ENCODE data around the gene IP6K3.

The IP6K3 gene, protein sequence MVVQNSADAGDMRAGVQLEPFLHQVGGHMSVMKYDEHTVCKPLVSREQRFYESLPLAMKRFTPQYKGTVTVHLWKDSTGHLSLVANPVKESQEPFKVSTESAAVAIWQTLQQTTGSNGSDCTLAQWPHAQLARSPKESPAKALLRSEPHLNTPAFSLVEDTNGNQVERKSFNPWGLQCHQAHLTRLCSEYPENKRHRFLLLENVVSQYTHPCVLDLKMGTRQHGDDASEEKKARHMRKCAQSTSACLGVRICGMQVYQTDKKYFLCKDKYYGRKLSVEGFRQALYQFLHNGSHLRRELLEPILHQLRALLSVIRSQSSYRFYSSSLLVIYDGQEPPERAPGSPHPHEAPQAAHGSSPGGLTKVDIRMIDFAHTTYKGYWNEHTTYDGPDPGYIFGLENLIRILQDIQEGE

DNA sequence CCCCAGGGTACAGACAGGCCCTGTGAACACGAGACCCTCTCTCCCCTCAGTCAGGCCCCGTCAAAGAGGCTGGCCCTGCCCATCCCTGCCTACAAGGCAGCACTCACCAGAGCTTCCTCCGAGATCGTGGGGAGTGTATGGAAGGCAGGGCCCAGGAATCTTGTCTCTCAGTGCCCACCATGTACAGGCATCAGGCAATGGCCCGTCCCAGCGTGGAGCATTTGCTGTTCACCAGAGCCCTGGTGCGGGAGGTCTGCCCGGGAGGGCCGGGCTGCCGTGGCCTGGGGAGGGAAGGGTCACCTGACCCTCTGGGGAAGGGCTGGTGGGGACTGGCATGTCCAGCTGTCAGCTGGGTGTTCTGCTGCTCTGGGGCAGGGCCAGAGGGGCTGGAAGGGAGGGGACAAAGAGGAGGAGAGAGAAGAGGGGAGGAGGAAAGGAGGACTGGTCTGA, at the start of gene IP6K3:
Gene IP6K3, minus strand, starts transcription at position 255 of the 450 bp plus-strand sequence. CDS start 11,429 bp downstream, outside the sequence.
- no peak within 1 kb of the TSS for H3K4me3 ChIP-seq (ENCODE audit: low read depth, low read length)

DNA sequence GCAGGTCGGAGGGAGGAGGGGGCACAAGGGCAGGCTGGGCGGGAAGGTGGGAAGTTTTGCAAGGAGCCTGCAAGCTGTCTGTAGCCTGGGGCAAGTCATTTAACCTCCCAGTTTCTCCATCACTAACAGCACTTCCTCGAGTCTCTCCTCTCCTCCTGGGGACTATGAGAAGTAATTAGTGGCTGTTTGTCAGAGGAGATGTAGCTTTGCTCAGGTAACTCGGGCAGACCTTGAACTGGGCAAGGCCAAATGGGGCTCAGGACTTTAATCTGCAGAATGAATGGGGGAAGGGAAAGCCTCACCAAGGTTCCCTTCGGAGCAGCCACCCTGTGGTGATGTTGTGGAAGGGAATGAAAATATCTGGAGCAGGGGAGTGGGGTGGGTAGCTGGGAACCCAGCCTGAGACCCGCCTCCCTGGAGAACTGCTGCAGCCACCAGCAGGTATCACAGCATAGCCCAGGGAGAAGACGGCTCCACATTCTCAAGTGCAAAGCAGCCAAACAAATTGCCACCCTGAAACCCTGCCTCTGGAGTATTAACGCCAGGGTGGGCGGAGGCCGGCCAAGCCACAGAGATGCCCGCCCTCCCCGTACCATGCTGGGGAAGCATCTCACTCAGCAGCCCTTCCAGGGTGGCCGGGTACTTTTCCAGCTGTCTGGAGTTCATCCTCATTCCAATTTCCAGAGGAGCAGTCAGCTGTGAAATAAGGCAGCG, 48.4 kb upstream of the IP6K3 start:
- TF ChIP-seq, protein P1, sequence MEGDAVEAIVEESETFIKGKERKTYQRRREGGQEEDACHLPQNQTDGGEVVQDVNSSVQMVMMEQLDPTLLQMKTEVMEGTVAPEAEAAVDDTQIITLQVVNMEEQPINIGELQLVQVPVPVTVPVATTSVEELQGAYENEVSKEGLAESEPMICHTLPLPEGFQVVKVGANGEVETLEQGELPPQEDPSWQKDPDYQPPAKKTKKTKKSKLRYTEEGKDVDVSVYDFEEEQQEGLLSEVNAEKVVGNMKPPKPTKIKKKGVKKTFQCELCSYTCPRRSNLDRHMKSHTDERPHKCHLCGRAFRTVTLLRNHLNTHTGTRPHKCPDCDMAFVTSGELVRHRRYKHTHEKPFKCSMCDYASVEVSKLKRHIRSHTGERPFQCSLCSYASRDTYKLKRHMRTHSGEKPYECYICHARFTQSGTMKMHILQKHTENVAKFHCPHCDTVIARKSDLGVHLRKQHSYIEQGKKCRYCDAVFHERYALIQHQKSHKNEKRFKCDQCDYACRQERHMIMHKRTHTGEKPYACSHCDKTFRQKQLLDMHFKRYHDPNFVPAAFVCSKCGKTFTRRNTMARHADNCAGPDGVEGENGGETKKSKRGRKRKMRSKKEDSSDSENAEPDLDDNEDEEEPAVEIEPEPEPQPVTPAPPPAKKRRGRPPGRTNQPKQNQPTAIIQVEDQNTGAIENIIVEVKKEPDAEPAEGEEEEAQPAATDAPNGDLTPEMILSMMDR (IDR thresholded peaks at IDR 0.05; ENCODE audit: borderline replicate concordance, insufficient read depth, low read depth, low read length): no peak

More for the DNA sequence above, at the start of gene IP6K3:
- TF ChIP-seq, protein P1 (IDR thresholded peaks at IDR 0.05; ENCODE audit: borderline replicate concordance, insufficient read depth, low read depth, low read length): no peak

DNA sequence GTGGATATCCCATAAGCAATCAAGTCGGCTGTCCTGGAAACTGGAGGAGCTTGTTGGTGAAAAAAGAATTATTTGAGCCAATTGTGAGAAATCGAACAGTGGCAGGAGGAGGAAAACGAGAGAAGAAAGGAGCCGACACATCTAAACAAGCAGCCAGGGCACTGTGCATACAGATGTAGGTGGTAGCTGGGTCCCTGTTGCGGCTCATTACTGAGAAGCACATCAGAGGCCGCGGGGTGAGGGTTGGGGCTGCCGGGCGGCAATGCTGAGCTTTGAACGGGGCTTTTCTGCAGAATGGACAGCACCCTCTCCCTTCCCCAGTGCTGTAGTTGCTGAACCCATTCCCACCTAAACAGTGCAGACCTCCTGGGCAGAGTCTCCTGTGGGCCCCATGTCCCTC, 46.3 kb upstream of the IP6K3 start:
- H3K4me3 ChIP-seq (ENCODE audit: low read depth, low read length): no peak overlapping the region
- TF ChIP-seq, protein P1 (IDR thresholded peaks at IDR 0.05; ENCODE audit: borderline replicate concordance, insufficient read depth, low read depth, low read length): no peak

More for the DNA sequence above, 48.4 kb upstream of the IP6K3 start:
- no peak overlapping the region for H3K4me3 ChIP-seq (ENCODE audit: low read depth, low read length)

DNA sequence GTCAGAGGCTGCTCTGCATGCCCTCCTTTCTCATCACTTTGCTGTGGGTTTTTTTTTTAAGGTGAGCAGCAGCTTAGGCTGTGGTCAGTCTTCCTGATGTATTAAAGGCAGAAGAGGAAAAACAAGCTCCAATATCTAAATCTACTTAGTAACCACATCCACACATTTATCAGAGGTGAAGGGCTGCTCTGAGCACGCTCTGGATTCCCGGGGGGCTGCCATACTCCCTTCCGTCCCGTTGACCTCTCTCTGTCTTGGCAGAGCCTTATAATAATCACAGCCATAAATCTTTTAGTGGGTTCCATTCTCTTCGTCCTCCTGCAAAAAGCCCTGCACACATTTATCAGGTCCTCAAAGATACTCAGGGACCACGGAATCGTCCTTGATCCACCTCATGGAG, 44.9 kb upstream of the IP6K3 start:
- TF ChIP-seq, protein P1 (IDR thresholded peaks at IDR 0.05; ENCODE audit: borderline replicate concordance, insufficient read depth, low read depth, low read length): no peak
- no peak overlapping the region for H3K4me3 ChIP-seq (ENCODE audit: low read depth, low read length)

DNA sequence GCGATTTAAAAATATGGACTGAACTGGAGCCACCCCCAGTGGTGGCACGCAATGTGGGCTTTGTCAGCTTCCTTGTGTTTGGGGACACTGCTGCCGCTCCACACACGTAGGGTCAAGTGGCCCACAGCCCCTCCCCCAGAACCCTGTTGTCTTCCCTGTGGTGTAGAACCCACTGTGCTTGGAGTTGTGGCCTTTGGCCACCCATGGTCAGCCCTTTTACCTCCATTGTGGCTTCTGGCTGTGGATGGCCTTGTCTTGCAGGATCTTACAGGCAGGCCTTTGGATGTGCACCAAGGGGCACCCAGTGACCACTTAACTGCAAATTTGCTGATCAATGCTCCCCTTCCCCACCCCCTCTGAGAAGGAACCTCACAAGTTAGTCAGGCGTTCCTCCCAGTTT, 44.2 kb upstream of the IP6K3 start:
- TF ChIP-seq, protein P1 (IDR thresholded peaks at IDR 0.05; ENCODE audit: borderline replicate concordance, insufficient read depth, low read depth, low read length): no peak
- no peak overlapping the region for H3K4me3 ChIP-seq (ENCODE audit: low read depth, low read length)

DNA sequence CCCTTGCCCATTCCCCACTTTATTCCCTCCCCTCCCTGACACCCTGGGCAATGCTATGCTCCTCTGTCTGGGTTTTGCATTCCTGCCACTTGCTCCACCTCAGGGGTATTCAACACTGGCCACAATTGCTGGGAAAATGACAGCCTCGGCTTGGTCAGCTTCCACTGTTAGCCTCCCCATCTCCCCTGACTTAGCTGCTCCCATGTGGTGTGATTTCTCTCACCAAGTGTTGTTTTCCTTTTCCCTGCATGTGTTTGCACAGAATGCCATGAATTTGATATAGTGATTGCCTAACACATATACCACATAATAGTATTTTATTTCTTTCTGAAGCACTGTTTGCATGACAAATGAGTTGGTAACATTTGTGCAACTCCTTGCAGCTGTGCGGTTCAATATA, 43.7 kb upstream of the IP6K3 start:
- H3K4me3 ChIP-seq (ENCODE audit: low read depth, low read length): no peak overlapping the region
- TF ChIP-seq, protein P1 (IDR thresholded peaks at IDR 0.05; ENCODE audit: borderline replicate concordance, insufficient read depth, low read depth, low read length): no peak

Data from GM12875 (cell line).